NCI-H1105 treated with DMSO at 0.1 percent for 48 hours (cell line): ENCODE measurements around the gene PRPF40B.

ENCODE experiments used
- DNase-seq: peaks from one replicate; lab custom pipeline; 2025; lab: John Stamatoyannopoulos, UW

Gene PRPF40B

GRCh38 chr12:49659753-49660152 is 36.4 kb downstream of the PRPF40B start:
- DNase-seq: no peak

GRCh38 chr12:49661191-49661590 is 37.8 kb downstream of the PRPF40B start:
- DNase-seq: no peak

GRCh38 chr12:49661746-49662145 is 38.4 kb downstream of the PRPF40B start:
- DNase-seq: no peak

GRCh38 chr12:49662998-49663843 is 39.9 kb downstream of the PRPF40B start:
- no peak for DNase-seq

GRCh38 chr12:49664167-49664566 is 40.8 kb downstream of the PRPF40B start:
- DNase-seq: no peak

- DNase-seq: no peak
Observed at GRCh38 chr12:49664591-49665239, 41.4 kb downstream of the PRPF40B start.

- no peak for DNase-seq
Observed at GRCh38 chr12:49665384-49665783, 42.0 kb downstream of the PRPF40B start.

- DNase-seq: no peak
Observed at GRCh38 chr12:49666176-49666575, 42.8 kb downstream of the PRPF40B start.

GRCh38 chr12:49667325-49668090 is 44.1 kb downstream of the PRPF40B start:
- no peak for DNase-seq

- DNase-seq: no peak
Observed at GRCh38 chr12:49669796-49670195, 46.4 kb downstream of the PRPF40B start.

- no peak for DNase-seq
Observed at GRCh38 chr12:49671031-49671765, 47.8 kb downstream of the PRPF40B start.

GRCh38 chr12:49672301-49673217 is 49.2 kb downstream of the PRPF40B start:
- DNase-seq: no peak

GRCh38 chr12:49673446-49674317 is 50.3 kb downstream of the PRPF40B start:
- DNase-seq: no peak

GRCh38 chr12:49674318-49674981 is 51.1 kb downstream of the PRPF40B start:
- no peak for DNase-seq

- DNase-seq: no peak
Observed at GRCh38 chr12:49675137-49675536, 51.8 kb downstream of the PRPF40B start.

GRCh38 chr12:49678711-49679110 is 55.4 kb downstream of the PRPF40B start:
- no peak for DNase-seq

- DNase-seq: no peak
Observed at GRCh38 chr12:49680075-49680474, 56.7 kb downstream of the PRPF40B start.

- no peak for DNase-seq
Observed at GRCh38 chr12:49683599-49684309, 60.4 kb downstream of the PRPF40B start.
